PC-9 (cell line): ENCODE results near the gene PPP2R2C. TPM values are rescaled to one million over a fixed set of nuclear protein-coding genes. Genes with fewer than 3 reads are reported as not detected.

ENCODE experiments used
- BruUV-seq: library from RNA; stranded (reverse); fragments of 400-500 nt; replicated peaks from 2 replicates; lab custom pipeline; 2021; lab: Mats Ljungman, UMichigan
- CTCF ChIA-PET: fragments of 300-600 bp; sonication (Branson Sonifier 250); formaldehyde crosslinking; loops from one replicate; lab custom pipeline; 2022; ENCODE audit warnings: antibody characterized with exemption; lab: Charles Lee
- POLR2A ChIA-PET: fragments of 300-600 bp; sonication (Branson Sonifier 250); formaldehyde crosslinking; loops from one replicate; lab custom pipeline; 2022; ENCODE audit warnings: antibody characterized with exemption; ENCODE audit not compliant: unreplicated experiment; lab: Charles Lee
- DNase-seq, 2 experiments: peaks; one replicate each; pipeline versions ENCODE4 v3.0.0 to v3.0.0-alpha.2; 2015 to 2022; ENCODE audit warnings: mixed read lengths in 1 of 2
- H2AFZ ChIP-seq: fragments of 200-600 bp; sonication (generic); 2 replicates; pipeline ENCODE4 v1.8.1; 2017; ENCODE audit warnings: antibody characterized with exemption
- H3F3A ChIP-seq: fragments of 200-600 bp; sonication (generic); 2 replicates; pipeline ENCODE4 v1.8.1; 2017; ENCODE audit warnings: antibody characterized with exemption, mild to moderate bottlenecking, low read depth; ENCODE audit not compliant: insufficient read depth
- H3K27ac ChIP-seq: fragments of 200-600 bp; sonication (generic); 2 replicates; pipeline ENCODE4 v1.6.1; 2016; ENCODE audit warnings: mixed run types
- H3K27me3 ChIP-seq: fragments of 200-600 bp; sonication (generic); 2 replicates; pipeline ENCODE4 v1.6.1; 2016; ENCODE audit warnings: low read depth, mixed run types; ENCODE audit not compliant: insufficient read depth
- H3K36me3 ChIP-seq: fragments of 200-600 bp; sonication (generic); 2 replicates; pipeline ENCODE4 v1.6.1; 2016; ENCODE audit warnings: low read depth, mixed run types
- H3K4me1 ChIP-seq: fragments of 200-600 bp; sonication (generic); replicated peaks from 2 replicates; pipeline ENCODE4 v1.6.1; 2016; ENCODE audit warnings: mixed run types; ENCODE audit not compliant: insufficient read depth
- H3K4me2 ChIP-seq: fragments of 200-600 bp; sonication (generic); 2 replicates; pipeline ENCODE4 v1.6.1; 2017; ENCODE audit warnings: mixed run types
- H3K4me3 ChIP-seq: fragments of 200-600 bp; sonication (generic); 2 replicates; pipeline ENCODE4 v1.6.1; 2016; ENCODE audit warnings: mixed run types
- H3K79me2 ChIP-seq: fragments of 200-600 bp; sonication (generic); 2 replicates; pipeline ENCODE4 v1.6.1; 2017; ENCODE audit warnings: low read depth, mixed run types
- H3K9me2 ChIP-seq: fragments of 200-600 bp; sonication (generic); 2 replicates; pipeline ENCODE4 v1.8.1; 2017; ENCODE audit warnings: mild to moderate bottlenecking; ENCODE audit not compliant: insufficient read depth
- H3K9me3 ChIP-seq: fragments of 200-600 bp; sonication (generic); 2 replicates; pipeline ENCODE4 v1.8.1; 2016; ENCODE audit warnings: low read depth; ENCODE audit not compliant: insufficient read depth
- H4K20me1 ChIP-seq: fragments of 200-600 bp; sonication (generic); 2 replicates; pipeline ENCODE4 v1.8.1; 2017; ENCODE audit not compliant: insufficient read depth
- CTCF ChIP-seq: fragments of 200-600 bp; sonication (generic); conservative IDR thresholded peaks from 2 replicates; pipeline ENCODE4 v1.6.1; 2017; ENCODE audit warnings: mixed run types, antibody characterized with exemption, mild to moderate bottlenecking, moderate library complexity
- EZH2 ChIP-seq: fragments of 200-600 bp; sonication (generic); IDR thresholded peaks from 2 replicates; pipeline ENCODE4 v1.8.0; 2017; ENCODE audit warnings: antibody characterized with exemption, low read depth
- intact Hi-C: fragments of 100-400 bp; cut with micrococcal nuclease; formaldehyde crosslinking; loops from one replicate; pipeline ENCODE4 v1.10.0; 2022; ENCODE audit not compliant: unreplicated experiment
- total RNA-seq: library from RNA; stranded (reverse); gene quantifications from 2 replicates; pipeline ENCODE4 v1.2.3, GENCODE V29; 2021

Gene PPP2R2C
- total RNA-seq, 1 experiment from 2014 or later: 40.9 TPM

- Histone ChIP-seq H3K4me3 (no peak overlapping the region), H3K4me1 (no peaks in the 10 kb centered on the region), H4K20me1 (no peaks in the 10 kb centered on the region), H3K27ac (no peak overlapping the region), H3K9me2 (no peaks in the 10 kb centered on the region), H2AFZ (no peak overlapping the region), H3K36me3 (no peaks in the 10 kb centered on the region), H3K27me3 (no peaks in the 10 kb centered on the region), H3F3A (no peaks in the 10 kb centered on the region), H3K9me3 (no peaks in the 10 kb centered on the region), H3K79me2 (no peaks in the 10 kb centered on the region), H3K4me2 (no peak overlapping the region)
- no peak for TF ChIP-seq CTCF
- no peak for TF ChIP-seq EZH2
- ChIA-PET POLR2A (no interaction called here), CTCF (interaction anchor here (0.6 kb wide), 1 partner anchor 36 kb away, joined by 4 read pairs; no protein-coding TSS in a partner anchor)
- BruUV-seq: no TSS peak
- intact Hi-C loops: no loop called here
- no peak for DNase-seq
Measured at GRCh38 chr4:6361076-6361784, 111.2 kb downstream of the PPP2R2C start.

GRCh38 chr4:6360385-6360784, 112.0 kb downstream of the PPP2R2C start:
- Histone ChIP-seq H3K4me1 (no peaks in the 10 kb centered on the region), H3K27ac (no peak overlapping the region), H3K36me3 (no peaks in the 10 kb centered on the region), H3K4me2 (no peak overlapping the region), H4K20me1 (no peaks in the 10 kb centered on the region), H2AFZ (no peak overlapping the region), H3F3A (no peaks in the 10 kb centered on the region), H3K9me3 (no peaks in the 10 kb centered on the region), H3K9me2 (no peaks in the 10 kb centered on the region), H3K4me3 (no peak overlapping the region), H3K27me3 (no peaks in the 10 kb centered on the region), H3K79me2 (no peaks in the 10 kb centered on the region)
- no peak for DNase-seq
- no peak for TF ChIP-seq EZH2
- no peak for TF ChIP-seq CTCF
- ChIA-PET POLR2A (no interaction called here), CTCF (interaction anchor here (0.6 kb wide), 1 partner anchor 36 kb away, joined by 4 read pairs; no protein-coding TSS in a partner anchor)
- BruUV-seq: no TSS peak
- intact Hi-C loops: no loop called here

GRCh38 chr4:6359536-6360308, 112.7 kb downstream of the PPP2R2C start:
- Histone ChIP-seq H3K27me3 (no peaks in the 10 kb centered on the region), H3K4me1 (no peaks in the 10 kb centered on the region), H3K4me2 (no peak overlapping the region), H3K27ac (no peak overlapping the region), H2AFZ (no peak overlapping the region), H3K9me2 (no peaks in the 10 kb centered on the region), H3K79me2 (no peaks in the 10 kb centered on the region), H3K36me3 (no peaks in the 10 kb centered on the region), H3F3A (no peaks in the 10 kb centered on the region), H3K4me3 (no peak overlapping the region), H3K9me3 (no peaks in the 10 kb centered on the region), H4K20me1 (no peaks in the 10 kb centered on the region)
- intact Hi-C loops: no loop called here
- no peak for TF ChIP-seq CTCF
- no peak for TF ChIP-seq EZH2
- CTCF ChIA-PET: no interaction called here
- BruUV-seq: no TSS peak
- no peak for DNase-seq
- POLR2A ChIA-PET: no interaction called here
